Stimulated activated CD4-positive, alpha-beta T cell treated with anti-CD3 and anti-CD28 coated beads, Interleukin-4, amount 100 ng/mL, for 4 hours (primary cell): ENCODE results near the gene NKX2-2.
"Not testable (repeated sequence)": the region's sequence is repeated elsewhere in the genome, so short reads cannot be mapped to it uniquely, and the experiment has no call there.

Source experiments
- DNase-seq, 2 experiments: peaks; one replicate each; pipeline ENCODE4 v3.0.0-alpha.2; 2020

The NKX2-2 gene

DNA sequence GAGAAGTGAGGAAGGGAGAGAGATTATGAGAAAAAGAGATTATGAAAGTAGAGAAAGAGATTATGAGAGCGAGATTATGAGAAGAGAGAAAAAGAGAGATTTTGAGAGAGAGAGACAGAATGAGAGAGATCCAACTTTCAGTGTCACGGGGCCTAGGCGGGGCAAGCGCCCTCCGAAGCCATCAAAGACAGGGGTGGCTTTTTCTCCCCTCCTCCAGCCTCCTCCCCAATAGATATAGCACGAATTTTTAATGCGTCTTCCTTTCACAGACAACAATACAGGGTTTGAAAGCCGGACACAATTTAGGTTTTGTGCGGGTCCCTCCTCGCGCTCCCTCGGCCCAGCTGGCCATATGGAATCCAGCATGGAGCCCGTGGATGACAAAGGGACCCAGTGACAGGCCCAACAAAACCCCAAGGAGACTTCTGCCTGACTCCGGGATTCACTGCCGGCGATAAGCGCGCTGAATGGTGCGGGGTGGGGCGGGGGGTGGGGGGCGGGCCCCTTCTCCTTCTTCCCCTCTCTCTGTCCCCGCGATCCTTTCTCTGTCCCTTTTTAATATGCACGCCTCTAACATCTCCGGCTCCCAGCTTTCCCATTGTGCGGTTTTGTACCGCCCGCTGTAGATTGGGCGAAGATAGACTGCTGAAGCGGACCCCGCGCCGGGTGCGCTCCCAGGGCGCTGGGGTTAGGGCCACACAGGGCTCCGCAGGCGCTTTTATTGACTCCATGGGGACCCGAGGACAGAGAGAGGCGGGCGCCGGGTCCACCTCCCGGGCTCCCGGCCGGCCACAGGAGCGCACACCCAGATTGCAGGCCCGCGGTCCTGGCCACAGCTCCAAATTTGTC is 5.4 kb downstream of the NKX2-2 start:
- DNase-seq: no peak

GRCh38 chr20:21507400-21508229 is 6.2 kb downstream of the NKX2-2 start:
- DNase-seq: no peak

GRCh38 chr20:21505810-21506530 is 7.9 kb downstream of the NKX2-2 start:
- peak; percentile 61 to 76 for DNase-seq

GRCh38 chr20:21505161-21505809 is 8.6 kb downstream of the NKX2-2 start:
- peak; percentile 69 to 86 for DNase-seq

DNA sequence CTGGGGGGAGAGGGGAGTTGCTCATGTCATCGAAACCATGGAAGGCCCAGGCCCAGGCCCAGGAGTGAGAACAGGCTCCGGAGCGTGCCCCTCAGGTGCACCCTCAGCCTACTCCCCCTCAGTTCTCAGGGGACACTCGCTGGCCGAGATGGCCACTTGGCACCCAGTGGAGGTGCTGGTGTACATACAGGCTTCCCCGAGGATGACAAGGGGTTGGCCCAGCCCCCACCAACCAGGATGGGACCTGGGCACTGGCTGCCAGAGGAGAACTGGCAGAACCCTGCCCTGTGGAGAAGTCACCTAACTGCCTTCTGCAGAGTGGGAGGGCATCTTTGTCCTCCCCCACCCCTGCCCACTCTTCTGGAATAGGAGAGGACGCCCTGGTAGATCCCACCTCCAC is 9.5 kb downstream of the NKX2-2 start:
- no peak for DNase-seq

DNA sequence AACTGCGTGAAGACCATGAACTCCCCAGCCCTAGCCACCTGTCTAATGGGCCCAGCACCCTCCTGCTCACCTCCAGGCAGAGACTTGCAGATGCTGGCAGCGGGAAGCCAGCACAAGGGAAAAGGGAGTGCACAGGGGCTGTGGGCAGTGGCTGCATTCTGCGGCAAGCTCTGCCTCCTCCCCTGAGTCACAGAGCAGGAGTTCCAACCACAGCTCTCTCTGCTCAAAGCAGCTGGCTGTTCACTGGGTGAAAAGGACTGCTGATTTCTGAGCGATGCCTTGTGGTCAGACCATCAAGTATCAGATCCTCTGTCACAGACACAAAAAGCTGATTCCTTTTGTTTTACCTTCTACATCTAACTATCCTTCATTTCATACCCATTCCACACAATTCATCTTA is 10.5 kb downstream of the NKX2-2 start:
- no peak for DNase-seq

- no peak for DNase-seq
These were observed 12.7 kb downstream of the NKX2-2 start for GRCh38 chr20:21501184-21501583.

GRCh38 chr20:21500599-21500998 is 13.3 kb downstream of the NKX2-2 start:
- no peak for DNase-seq

DNA sequence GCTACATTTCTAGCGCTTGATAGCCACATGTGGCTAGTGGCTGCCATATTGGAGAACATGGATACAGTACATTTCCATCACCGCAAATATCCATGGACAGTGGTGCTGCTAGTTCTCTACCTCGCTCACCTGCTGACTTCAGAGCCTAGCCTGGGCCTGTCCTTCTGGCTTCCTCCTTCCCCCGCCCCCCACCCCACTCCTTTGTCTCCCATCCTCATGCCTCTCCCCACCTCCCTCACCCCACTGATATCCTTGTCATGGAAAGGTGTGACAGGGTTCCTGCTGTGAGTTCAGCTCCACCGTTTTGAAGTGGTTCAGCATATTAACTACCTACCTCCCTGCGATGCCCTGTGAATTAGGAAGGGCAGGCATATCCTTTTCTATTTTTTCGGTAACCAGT is 14.2 kb downstream of the NKX2-2 start:
- DNase-seq: no peak

GRCh38 chr20:21498635-21499034 is 15.2 kb downstream of the NKX2-2 start:
- no peak for DNase-seq

DNA sequence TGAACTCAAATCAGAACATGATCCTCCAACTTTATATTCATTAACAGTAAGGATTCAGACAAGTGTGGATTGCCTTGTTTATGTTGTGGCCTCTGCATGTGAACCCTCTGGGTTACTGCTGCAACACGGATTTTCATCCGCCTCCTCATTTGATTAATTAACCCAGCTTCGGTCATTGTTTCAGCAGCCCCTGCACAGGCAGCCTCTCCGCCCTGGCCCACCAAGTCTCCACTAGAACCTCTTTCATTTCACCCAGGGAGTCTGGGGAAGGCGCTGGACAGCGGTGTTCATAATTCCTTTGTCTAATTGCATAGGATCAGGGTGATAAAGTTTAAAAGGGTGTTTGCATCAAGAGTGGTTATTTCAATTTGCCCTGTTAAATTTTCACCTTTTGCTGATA is 15.7 kb downstream of the NKX2-2 start:
- DNase-seq: no peak

DNA sequence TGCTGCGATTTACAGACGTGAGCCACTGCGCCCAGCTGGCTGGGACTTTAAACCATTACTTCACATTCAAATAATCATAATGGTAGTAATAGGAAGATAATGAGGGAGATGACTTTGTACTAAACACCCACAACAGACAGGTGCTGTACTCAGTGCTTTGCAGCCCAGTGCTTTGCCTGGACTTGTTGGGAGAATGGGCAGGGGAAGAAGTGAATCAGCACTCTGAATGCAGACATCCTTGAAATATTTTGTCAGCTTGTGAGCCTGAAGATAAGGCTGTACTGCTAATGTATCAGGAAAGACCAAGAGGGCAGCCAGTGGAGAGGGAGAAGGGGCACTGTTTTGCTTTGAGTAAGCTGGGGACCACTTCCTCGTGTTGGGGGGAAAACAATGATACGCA is 17.4 kb downstream of the NKX2-2 start:
- DNase-seq: no peak

DNA sequence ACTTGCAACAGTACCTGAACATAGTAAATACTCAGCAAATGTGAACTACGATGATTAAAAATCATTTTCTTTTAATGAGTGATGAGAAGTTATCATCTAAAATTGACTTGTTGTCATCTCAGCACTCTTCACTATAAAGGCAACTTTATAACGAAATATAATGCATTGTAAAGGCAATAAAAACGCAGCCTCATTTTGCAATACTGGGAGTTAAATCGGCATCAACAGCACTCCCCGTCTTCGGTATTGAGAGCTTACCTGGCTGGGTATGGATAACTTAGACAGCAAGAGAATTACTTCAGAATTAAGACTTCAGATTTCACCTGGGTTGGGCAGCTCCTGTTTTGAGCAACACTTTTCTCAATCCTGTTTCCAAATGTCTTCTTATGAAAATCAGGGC is 20.8 kb downstream of the NKX2-2 start:
- no peak for DNase-seq

- no peak for DNase-seq
These were observed 23.8 kb downstream of the NKX2-2 start for GRCh38 chr20:21490105-21490504.

- DNase-seq: not testable (repeated sequence)
These were observed 33.7 kb downstream of the NKX2-2 start for GRCh38 chr20:21480144-21480543.

GRCh38 chr20:21465799-21466198 is 48.1 kb downstream of the NKX2-2 start:
- DNase-seq: no peak

DNA sequence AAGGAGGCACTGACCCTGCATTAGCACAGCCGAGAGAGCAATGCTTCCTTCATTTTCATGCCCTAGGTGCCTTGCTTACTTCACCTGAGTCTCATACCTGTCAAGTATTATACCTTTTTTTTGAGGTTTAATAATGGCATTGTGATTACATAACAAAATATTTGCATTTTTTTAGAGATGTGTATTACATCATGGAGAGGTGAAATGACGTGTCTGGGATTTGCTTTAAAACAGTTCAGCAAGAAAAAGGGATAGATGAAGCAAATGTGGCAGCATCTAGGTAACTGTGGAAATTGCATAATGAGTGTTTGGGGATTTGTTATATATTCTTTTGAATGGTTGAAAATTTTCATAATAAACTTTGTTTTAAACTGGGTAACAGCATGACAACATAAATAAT is 48.9 kb downstream of the NKX2-2 start:
- no peak for DNase-seq
